Hematopoietic multipotent progenitor cell treated with erythropoietin and hydrocortisone succinate and interleukin-3 and kit ligand, for 8 days (in vitro differentiated cells): Measurements from ENCODE around the gene PCDH1.

Experiments used
- DNase-seq: peaks from one replicate; pipeline ENCODE4 v3.0.0-alpha.2; 2015

Gene PCDH1

GRCh38 chr5:141805874-141806595 lies 72.2 kb downstream of the PCDH1 start:
- DNase-seq, result no peak

- DNase-seq, result no peak
Observed at GRCh38 chr5:141804475-141804874, 73.7 kb downstream of the PCDH1 start.
